Measurements from ENCODE around the gene ADGRD1. TPM values are rescaled to one million over a fixed set of nuclear protein-coding genes. Genes with fewer than 3 reads are reported as not detected.

The ADGRD1 gene
- total RNA-seq, 2 donors from 2014 or later = 21.3 to 37.0 TPM

DNA sequence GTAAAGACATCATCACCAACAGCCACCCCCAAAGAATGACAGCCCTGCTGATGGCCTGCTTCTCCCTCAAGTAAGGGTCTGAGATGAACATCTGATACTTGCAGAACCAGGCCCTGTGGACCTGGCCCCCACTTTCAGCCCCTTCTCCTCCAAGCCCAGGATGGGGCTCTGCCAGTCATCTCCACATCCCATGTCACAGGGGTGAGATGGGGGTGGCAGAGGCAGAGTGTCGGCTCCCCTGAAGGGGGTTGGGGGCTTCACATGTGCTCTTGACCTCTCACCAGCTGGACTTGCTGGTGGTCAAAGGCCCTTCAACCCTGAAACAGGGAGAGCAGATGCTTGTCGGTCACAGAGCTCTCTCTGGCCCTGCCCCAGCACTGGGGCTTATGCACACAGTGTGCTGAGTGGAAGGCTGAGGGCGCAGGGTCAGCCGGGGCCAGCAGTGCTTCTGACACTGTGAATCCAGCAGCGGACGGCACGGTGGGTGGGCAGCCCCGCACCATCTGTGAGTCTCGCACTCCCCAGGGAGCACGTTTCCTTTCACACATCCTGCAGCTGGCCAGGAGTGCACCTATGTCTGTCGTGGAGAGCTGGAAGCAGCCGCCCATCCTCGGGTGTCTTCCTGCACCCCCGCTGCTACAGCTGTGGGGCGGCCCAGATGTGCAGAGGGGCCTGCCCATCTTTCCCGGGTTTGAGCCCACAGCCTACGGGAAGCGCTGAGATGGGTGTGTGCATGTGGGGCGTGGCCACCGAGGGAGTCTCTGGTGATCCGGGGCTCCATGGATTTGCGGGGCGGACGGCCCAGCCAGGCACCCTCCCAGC is 94.3 kb downstream of the ADGRD1 start:
- no peaks in the 10 kb centered on the region for H3K27me3 ChIP-seq (replicated peaks; ENCODE audit: insufficient read depth)
- no peaks in the 10 kb centered on the region for H3K9me3 ChIP-seq
- no peak overlapping the region for H3K4me3 ChIP-seq
- no peak for DNase-seq (ENCODE audit: low spot score)
- no peak for ATAC-seq (ENCODE audit: insufficient number of reproducible peaks, low FRiP score, low read depth)
- no peaks in the 10 kb centered on the region for H3K4me1 ChIP-seq (ENCODE audit: control insufficient read depth in 1 of 2, low read depth in 2 of 2)
- H3K27ac ChIP-seq = no peak overlapping the region
- H3K36me3 ChIP-seq = no peaks in the 10 kb centered on the region
- TF ChIP-seq, protein P1, sequence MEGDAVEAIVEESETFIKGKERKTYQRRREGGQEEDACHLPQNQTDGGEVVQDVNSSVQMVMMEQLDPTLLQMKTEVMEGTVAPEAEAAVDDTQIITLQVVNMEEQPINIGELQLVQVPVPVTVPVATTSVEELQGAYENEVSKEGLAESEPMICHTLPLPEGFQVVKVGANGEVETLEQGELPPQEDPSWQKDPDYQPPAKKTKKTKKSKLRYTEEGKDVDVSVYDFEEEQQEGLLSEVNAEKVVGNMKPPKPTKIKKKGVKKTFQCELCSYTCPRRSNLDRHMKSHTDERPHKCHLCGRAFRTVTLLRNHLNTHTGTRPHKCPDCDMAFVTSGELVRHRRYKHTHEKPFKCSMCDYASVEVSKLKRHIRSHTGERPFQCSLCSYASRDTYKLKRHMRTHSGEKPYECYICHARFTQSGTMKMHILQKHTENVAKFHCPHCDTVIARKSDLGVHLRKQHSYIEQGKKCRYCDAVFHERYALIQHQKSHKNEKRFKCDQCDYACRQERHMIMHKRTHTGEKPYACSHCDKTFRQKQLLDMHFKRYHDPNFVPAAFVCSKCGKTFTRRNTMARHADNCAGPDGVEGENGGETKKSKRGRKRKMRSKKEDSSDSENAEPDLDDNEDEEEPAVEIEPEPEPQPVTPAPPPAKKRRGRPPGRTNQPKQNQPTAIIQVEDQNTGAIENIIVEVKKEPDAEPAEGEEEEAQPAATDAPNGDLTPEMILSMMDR (IDR thresholded peaks at IDR 0.05) = no peak

DNA sequence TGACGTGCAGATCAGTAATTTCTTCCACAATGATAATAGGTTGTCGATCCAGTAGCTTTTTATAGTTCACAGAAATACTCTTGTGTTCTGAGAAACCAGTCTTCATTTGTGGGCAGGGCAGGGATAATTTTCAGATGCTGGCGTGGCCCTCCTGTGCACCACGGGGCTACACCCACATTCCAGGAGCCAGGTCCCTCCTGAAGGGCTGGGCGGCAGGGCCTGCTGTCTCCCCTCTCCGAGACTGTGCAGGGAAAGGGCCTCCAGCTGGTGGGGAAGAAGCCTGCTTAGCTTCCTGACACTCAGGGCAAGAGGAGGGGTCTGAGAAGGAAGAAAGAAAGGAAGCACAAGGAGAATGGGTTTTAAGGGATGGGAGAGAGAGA is 94.9 kb downstream of the ADGRD1 start:
- Histone ChIP-seq H3K4me3 (no peak overlapping the region), H3K27ac (no peak overlapping the region), H3K9me3 (no peaks in the 10 kb centered on the region), H3K4me1 (ENCODE audit: control insufficient read depth in 1 of 2, low read depth in 2 of 2) (no peaks in the 10 kb centered on the region), H3K36me3 (no peaks in the 10 kb centered on the region), H3K27me3 (replicated peaks; ENCODE audit: insufficient read depth) (no peaks in the 10 kb centered on the region)
- DNase-seq (ENCODE audit: low spot score) (no peak), ATAC-seq (ENCODE audit: insufficient number of reproducible peaks, low FRiP score, low read depth) (no peak)
- TF ChIP-seq, protein P1 (IDR thresholded peaks at IDR 0.05) = no peak

DNA sequence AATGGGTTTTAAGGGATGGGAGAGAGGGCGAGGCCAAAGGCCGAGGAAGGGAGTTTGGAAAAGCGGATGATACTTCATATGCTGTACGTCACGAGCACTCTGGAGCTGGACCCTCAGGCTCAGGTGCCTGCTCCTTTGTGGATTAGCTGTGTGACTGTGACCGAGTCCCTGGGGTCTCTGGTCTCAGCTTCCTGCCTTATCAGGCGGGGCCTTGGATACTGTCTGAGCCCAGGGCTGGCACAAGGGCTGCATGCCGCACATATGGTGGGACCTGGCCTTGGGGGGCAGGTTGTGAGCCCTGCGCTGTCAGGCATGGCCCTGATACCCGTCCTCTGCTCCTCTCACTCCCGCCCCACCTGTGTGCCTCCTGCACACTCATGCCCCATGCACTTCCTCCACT is 95.3 kb downstream of the ADGRD1 start:
- Histone ChIP-seq H3K27me3 (replicated peaks; ENCODE audit: insufficient read depth) (no peaks in the 10 kb centered on the region), H3K4me3 (no peak overlapping the region), H3K36me3 (no peaks in the 10 kb centered on the region), H3K27ac (no peak overlapping the region), H3K4me1 (ENCODE audit: control insufficient read depth in 1 of 2, low read depth in 2 of 2) (no peaks in the 10 kb centered on the region), H3K9me3 (no peaks in the 10 kb centered on the region)
- ATAC-seq (ENCODE audit: insufficient number of reproducible peaks, low FRiP score, low read depth) (no peak), DNase-seq (ENCODE audit: low spot score) (no peak)
- TF ChIP-seq, protein P1 (IDR thresholded peaks at IDR 0.05) = no peak

DNA sequence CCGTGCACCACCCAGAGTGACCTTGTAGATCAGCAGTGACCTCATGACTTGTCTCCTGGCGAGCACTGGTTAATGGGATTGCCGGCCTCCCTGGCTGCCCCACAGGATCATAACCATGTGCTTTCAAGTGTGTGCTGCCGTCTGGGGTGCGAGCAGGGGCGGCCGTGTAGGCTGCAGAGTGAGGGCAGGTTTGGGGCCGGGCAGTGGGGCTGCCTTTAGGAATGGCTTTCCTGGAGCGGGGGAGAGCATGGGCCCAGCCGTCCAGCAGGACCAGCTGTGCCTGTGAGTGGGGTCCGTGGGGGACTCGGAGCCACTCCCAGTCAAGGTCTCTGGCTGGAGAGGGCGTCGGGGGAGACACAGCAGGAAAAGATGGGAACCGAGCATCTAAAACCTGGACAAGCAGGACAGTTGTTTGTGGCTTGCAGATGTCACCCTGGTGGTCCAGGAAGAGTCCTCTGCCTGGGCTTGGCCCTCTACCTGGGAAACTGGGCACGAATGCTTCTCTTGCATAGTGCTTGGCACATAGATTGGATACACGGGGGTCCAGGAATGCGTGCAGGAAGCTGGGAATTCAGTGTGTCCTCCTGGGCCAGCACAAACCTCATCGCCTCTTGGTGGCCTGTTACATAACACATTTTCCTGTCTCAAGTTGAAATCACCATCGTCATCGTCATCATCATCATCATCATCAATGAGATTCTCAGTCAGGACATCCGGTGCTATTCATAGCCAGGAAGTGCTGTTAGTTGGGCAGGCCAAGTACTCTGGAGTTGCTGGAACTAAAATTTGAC is 96.0 kb downstream of the ADGRD1 start:
- TF ChIP-seq, protein P1 (IDR thresholded peaks at IDR 0.05) = no peak
- Histone ChIP-seq H3K4me3 (no peak overlapping the region), H3K36me3 (no peaks in the 10 kb centered on the region), H3K4me1 (ENCODE audit: control insufficient read depth in 1 of 2, low read depth in 2 of 2) (no peaks in the 10 kb centered on the region), H3K9me3 (no peaks in the 10 kb centered on the region), H3K27me3 (replicated peaks; ENCODE audit: insufficient read depth) (no peaks in the 10 kb centered on the region), H3K27ac (no peak overlapping the region)
- ATAC-seq (ENCODE audit: insufficient number of reproducible peaks, low FRiP score, low read depth) (no peak), DNase-seq (ENCODE audit: low spot score) (no peak)

DNA sequence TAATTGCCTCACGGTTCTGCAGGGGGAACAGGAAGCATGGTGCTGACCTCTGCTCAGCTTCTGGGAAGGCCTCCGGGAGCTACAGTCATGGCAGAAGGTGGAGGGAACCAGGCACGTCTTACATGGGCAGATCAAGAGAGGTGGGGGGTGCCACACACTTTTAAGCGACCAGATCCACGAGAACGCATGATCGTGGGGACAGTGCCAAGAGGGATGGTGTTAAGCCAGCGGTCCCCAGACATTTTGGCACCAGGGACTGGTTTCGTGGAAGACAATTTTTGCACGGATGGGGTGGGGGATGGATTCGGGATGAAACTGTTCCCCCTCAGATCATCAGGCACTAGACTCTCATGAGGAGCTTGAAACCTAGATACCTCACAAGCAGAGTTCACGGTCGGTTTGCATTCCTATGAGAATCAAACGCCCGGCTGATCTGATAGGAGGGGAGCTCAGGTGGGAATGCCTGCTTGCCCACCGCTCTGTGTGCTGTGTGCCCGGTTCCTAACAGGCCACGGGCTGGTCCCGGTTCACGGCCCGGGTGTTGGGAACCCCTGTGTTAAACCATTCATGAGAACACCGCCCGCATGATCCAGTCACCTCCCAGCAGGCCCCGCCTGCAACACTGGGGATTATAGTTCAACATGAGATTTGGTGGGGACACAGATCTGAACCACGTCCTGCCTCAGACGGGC is 96.9 kb downstream of the ADGRD1 start:
- TF ChIP-seq, protein P1 (IDR thresholded peaks at IDR 0.05) = no peak
- Histone ChIP-seq H3K36me3 (no peaks in the 10 kb centered on the region), H3K4me1 (ENCODE audit: control insufficient read depth in 1 of 2, low read depth in 2 of 2) (no peaks in the 10 kb centered on the region), H3K9me3 (no peaks in the 10 kb centered on the region), H3K27me3 (replicated peaks; ENCODE audit: insufficient read depth) (no peaks in the 10 kb centered on the region), H3K4me3 (no peak overlapping the region), H3K27ac (no peak overlapping the region)
- DNase-seq (ENCODE audit: low spot score) = no peak
- no peak for ATAC-seq (ENCODE audit: insufficient number of reproducible peaks, low FRiP score, low read depth)
